Omental fat pad (tissue), 4 donors: ENCODE measurements around the gene RSKR. TPM values are rescaled to one million over a fixed set of nuclear protein-coding genes. Genes with fewer than 3 reads are reported as not detected.

Experiments used
- ATAC-seq: fragments of 150-250 bp; one replicate; pipeline ENCODE4 v1.9.1; 2016; ENCODE audit warnings: mild to moderate bottlenecking, moderate library complexity; ENCODE audit not compliant: low FRiP score
- DNase-seq: peaks from one replicate; pipeline ENCODE4 v3.0.0-alpha.2; 2019; ENCODE audit warnings: low spot score
- CTCF ChIP-seq, 3 donors: fragments of 450-650 bp; IDR thresholded peaks; one replicate each; pipeline ENCODE4 v1.5.1; 2016 to 2017; ENCODE audit warnings: antibody characterized with exemption in 3 of 3, mild to moderate bottlenecking in 3 of 3, moderate library complexity in 2 of 3
- total RNA-seq, 4 donors: library from RNA; depleted of rRNA; stranded (reverse); fragments of >200 nt; gene quantifications; one replicate each; pipeline ENCODE4 v1.1.0, GENCODE V29; 2016

RSKR gene
- total RNA-seq, 4 donors from 2014 or later: 3.6 to 10.6 (median 8.0) TPM

GRCh38 chr17:28641579-28641978, 27.6 kb upstream of the RSKR start:
- ATAC-seq (no peak), DNase-seq (no peak)
- no peak for TF ChIP-seq CTCF (IDR thresholded peaks at IDR 0.05)

- ATAC-seq (no peak), DNase-seq (no peak)
- no peak for TF ChIP-seq CTCF (IDR thresholded peaks at IDR 0.05)
These were observed 21.5 kb upstream of the RSKR start for GRCh38 chr17:28635506-28635905.

- ATAC-seq (no peak), DNase-seq (no peak)
- no peak for TF ChIP-seq CTCF (IDR thresholded peaks at IDR 0.05)
These were observed 20.4 kb upstream of the RSKR start for GRCh38 chr17:28634206-28634865.

- DNase-seq (no peak), ATAC-seq (no peak)
- no peak for TF ChIP-seq CTCF (IDR thresholded peaks at IDR 0.05)
These were observed 12.8 kb upstream of the RSKR start for GRCh38 chr17:28626818-28627217.

- ATAC-seq: no peak
- no peak for DNase-seq
- no peak for TF ChIP-seq CTCF (IDR thresholded peaks at IDR 0.05)
These were observed 10.2 kb upstream of the RSKR start for GRCh38 chr17:28624148-28624547.

- TF ChIP-seq CTCF (IDR thresholded peaks at IDR 0.05): no peak
- DNase-seq (no peak), ATAC-seq (no peak)
These were observed 9.7 kb upstream of the RSKR start for GRCh38 chr17:28623696-28624095.

- ATAC-seq (no peak), DNase-seq (no peak)
- no peak for TF ChIP-seq CTCF (IDR thresholded peaks at IDR 0.05)
These were observed 8.2 kb upstream of the RSKR start for GRCh38 chr17:28622186-28622585.
